GM12865 (cell line): ENCODE data around the gene ZCCHC24.

ENCODE experiments used
- DNase-seq: peaks from one replicate; pipeline ENCODE4 v3.0.0; 2010; ENCODE audit warnings: low read depth
- H3K4me3 ChIP-seq: 2 replicates; pipeline ENCODE4 v1.5.1; 2011; ENCODE audit warnings: mild to moderate bottlenecking, low read depth, low read length, control low read depth
- CTCF ChIP-seq: IDR thresholded peaks from 2 replicates; pipeline ENCODE4 v1.5.1; 2011; ENCODE audit warnings: low read length, control low read depth, low read depth, inconsistent platforms; ENCODE audit not compliant: insufficient read depth; ENCODE audit errors: missing control alignments

Gene ZCCHC24

GRCh38 chr10:79354615-79355014 is 90.8 kb downstream of the ZCCHC24 start:
- H3K4me3 ChIP-seq = no peak overlapping the region
- no peak for TF ChIP-seq CTCF
- DNase-seq = no peak

DNA sequence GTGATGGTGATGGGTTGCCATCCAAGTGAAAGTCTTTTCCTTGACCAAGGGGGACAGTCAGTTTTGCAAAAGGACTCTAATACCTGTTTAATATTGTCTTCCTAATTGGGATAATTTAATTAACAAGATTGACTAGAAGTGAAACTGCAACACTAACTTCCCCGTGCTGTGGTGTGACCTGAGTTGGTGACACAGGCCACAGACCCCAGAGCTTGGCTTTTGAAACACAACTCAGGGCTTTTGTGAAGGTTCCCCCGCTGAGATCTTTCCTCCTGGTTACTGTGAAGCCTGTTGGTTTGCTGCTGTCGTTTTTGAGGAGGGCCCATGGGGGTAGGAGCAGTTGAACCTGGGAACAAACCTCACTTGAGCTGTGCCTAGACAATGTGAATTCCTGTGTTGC is 91.3 kb downstream of the ZCCHC24 start:
- no peak overlapping the region for H3K4me3 ChIP-seq
- no peak for TF ChIP-seq CTCF
- DNase-seq = no peak

DNA sequence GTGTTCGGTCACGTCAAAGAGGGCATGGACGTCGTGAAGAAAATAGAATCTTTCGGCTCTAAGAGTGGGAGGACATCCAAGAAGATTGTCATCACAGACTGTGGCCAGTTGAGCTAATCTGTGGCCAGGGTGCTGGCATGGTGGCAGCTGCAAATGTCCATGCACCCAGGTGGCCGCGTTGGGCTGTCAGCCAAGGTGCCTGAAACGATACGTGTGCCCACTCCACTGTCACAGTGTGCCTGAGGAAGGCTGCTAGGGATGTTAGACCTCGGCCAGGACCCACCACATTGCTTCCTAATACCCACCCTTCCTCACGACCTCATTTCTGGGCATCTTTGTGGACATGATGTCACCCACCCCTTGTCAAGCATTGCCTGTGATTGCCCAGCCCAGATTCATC is 91.7 kb downstream of the ZCCHC24 start:
- no peak for TF ChIP-seq CTCF
- no peak overlapping the region for H3K4me3 ChIP-seq

DNA sequence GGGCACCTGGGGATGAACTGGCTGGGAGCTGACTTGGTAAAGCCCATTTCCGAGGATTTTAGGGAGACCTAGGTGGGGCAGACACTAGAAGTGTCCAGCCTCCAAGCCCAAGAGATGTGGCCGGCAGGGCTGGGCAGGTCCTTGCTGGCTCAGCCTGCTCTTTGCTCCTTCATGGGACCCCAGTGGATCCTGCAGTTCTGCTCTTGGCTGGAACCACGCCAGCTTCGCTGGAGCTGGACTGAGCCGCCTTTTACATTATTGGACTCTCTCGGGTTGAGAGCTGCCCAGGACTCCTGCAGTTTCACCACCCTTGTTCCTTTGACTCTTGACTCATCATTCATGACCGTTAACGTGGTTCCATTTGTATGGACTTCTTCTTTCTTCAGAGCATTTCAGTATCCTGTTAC is 92.4 kb downstream of the ZCCHC24 start:
- no peak for TF ChIP-seq CTCF
- H3K4me3 ChIP-seq = no peak overlapping the region
- no peak for DNase-seq

More for the DNA sequence above, 91.7 kb downstream of the ZCCHC24 start:
- no peak for DNase-seq

DNA sequence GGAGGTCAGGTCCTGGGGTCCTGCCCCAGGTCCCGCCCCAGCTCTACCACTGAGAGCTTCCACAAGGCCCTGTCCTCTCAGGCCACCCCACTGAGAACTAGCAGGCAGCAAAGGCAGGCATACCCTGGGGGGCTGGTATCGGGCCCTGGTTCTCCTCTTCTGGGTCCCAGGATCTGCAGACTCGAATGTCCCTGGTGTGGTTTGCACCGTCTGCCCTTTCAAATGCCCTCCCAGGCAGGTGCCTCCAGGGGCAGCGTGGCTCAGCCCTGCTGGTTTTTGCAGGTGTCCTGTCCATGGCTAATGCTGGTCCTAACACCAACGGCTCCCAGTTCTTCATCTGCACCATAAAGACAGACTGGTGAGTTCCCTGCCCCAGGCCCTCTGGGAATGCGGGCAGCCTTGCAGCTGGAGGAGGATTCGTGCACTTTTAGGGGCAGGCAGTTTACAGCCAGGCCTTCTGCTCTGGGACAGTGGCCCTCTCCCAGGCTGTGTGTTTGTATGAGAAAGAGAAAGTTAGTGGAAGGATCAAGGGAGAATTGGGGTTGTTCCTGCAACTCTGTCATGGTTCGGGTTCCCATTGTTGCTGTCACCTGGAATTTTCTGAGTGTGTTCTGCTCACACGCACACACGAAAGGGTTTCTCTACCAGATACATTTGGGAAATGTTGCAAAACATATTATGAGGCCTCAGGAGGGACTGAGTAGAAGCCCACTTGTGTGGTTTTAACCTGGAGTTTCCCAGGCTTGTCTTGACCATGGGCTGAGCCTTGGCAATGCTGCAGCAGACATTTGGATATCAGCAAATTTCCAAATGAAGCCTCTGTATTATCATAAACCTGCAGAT is 93.2 kb downstream of the ZCCHC24 start:
- H3K4me3 ChIP-seq = no peak overlapping the region
- TF ChIP-seq CTCF = no peak
- no peak for DNase-seq

DNA sequence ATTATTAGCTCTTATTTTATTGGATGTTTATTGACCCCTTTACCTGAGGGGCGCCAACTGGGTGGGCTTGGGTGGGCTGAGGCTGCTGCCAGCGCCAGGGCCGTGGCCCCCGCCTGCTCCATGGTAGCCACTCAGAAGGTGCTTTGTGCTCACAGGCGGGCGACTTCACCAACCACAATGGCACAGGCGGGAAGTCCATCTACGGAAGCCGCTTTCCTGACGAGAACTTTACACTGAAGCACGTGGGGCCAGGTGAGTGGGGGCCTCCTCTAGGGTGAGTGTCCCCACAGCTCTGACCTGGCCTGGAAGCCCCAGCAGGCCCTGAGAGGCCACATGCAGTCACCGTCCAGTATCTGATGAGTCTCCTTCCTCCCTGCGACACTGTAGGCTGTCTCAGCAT is 94.1 kb downstream of the ZCCHC24 start:
- no peak overlapping the region for H3K4me3 ChIP-seq
- TF ChIP-seq CTCF = no peak
- no peak for DNase-seq
